Thyroid gland (tissue), 4 donors: Measurements from ENCODE around the gene C10orf67. TPM values are rescaled to one million over a fixed set of nuclear protein-coding genes. Genes with fewer than 3 reads are reported as not detected.

Source experiments
- DNase-seq, 2 donors: peaks; one replicate each; pipeline ENCODE4 v3.0.0-alpha.2; 2019
- H3K27ac ChIP-seq, 3 donors: fragments of 200-600 bp; sonication (generic); 1 replicate in 2 of 3; 2 replicates in 1 of 3; pipeline ENCODE4 v1.5.1; 2016 to 2019; ENCODE audit warnings: mild to moderate bottlenecking in 1 of 3, moderate library complexity in 1 of 3
- H3K27me3 ChIP-seq: fragments of 200-600 bp; sonication (generic); one replicate; pipeline ENCODE4 v1.5.1; 2019
- H3K36me3 ChIP-seq, 2 donors: fragments of 200-600 bp; sonication (generic); one replicate each; pipeline ENCODE4 v1.5.1; 2016 to 2019
- H3K4me1 ChIP-seq, 2 donors: fragments of 200-600 bp; sonication (generic); one replicate each; pipeline ENCODE4 v1.5.1; 2017 to 2019
- H3K4me3 ChIP-seq, 3 donors: fragments of 200-600 bp; sonication (generic); replicated peaks in 1 of 3; 1 replicate in 2 of 3; 2 replicates in 1 of 3; pipeline ENCODE4 v1.5.1; 2016; ENCODE audit warnings: mild to moderate bottlenecking in 1 of 3
- H3K9me3 ChIP-seq: fragments of 200-600 bp; sonication (generic); one replicate; pipeline ENCODE4 v1.5.1; 2017
- CTCF ChIP-seq, 6 experiments: fragments of 200-600 bp in 3 of 6; fragments of 450-650 bp in 3 of 6; sonication (generic) in 3 of 6; IDR thresholded peaks; one replicate each; pipeline ENCODE4 v1.5.1; 2016 to 2019; ENCODE audit warnings: antibody characterized with exemption in 6 of 6, mild to moderate bottlenecking in 2 of 6, inconsistent platforms in 1 of 6, moderate library complexity in 1 of 6
- POLR2A ChIP-seq, 2 donors: fragments of 450-650 bp; IDR thresholded peaks; one replicate each; pipeline ENCODE4 v1.6.1; 2017; ENCODE audit warnings: antibody characterized with exemption in 2 of 2, mild to moderate bottlenecking in 2 of 2, moderate library complexity in 1 of 2
- WGBS, 2 donors: methylation state at CpG; one replicate each; pipeline ENCODE4 v1.1.5; 2017; 5-methylcytosine and 5-hydroxymethylcytosine counted together
- intact Hi-C: fragments of 100-400 bp; cut with DNase I; formaldehyde crosslinking; loops from one replicate; pipeline ENCODE4 v1.15.1; 2023
- total RNA-seq, 4 donors: library from RNA; depleted of rRNA; stranded (reverse); fragments of >200 nt; gene quantifications; one replicate each; pipeline ENCODE4 v1.2.3, GENCODE V29; 2016

C10orf67 gene
- total RNA-seq, 4 donors from 2014 or later, result 0.13 to 0.98 (median 0.54) TPM; not detected in 1

DNA sequence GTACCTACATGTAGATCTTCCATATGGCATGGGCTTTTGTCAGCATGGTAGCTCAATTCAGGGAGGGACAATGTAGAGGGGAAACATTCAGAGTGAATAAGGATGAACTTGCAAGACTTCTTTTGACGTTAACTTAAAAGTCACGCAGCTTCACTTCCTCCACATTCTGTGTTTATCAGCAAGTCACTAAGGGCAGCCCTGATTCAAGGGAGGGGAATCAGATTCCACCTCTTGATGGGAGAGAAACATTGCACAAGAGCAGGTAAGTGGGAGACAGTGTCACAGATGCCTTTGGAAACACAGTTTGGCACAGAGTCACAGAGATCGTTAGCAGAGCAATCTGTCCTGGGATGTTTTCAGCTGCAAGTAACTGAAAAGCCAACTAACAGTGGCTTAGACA lies 26.2 kb downstream of the C10orf67 start:
- intact Hi-C loops, result loop anchor here (5.0 to 10.0 kb wide), 2 partner anchors 204 to 386 kb away; no protein-coding TSS in a partner anchor
- no peaks in the 10 kb centered on the region for H3K36me3 ChIP-seq

GRCh38 chr10:23317416-23317815 lies 27.2 kb downstream of the C10orf67 start:
- no peak overlapping the region for H3K27ac ChIP-seq
- no peaks in the 10 kb centered on the region for H3K9me3 ChIP-seq
- 90 to 94% methylated on average over 3 of the region's 3 CpGs for WGBS, 2 donors
- H3K27me3 ChIP-seq, result no peaks in the 10 kb centered on the region
- no peak for TF ChIP-seq POLR2A (IDR thresholded peaks at IDR 0.05)
- DNase-seq, result no peak
- intact Hi-C loops, result loop anchor here (5.0 to 10.0 kb wide), 2 partner anchors 205 to 387 kb away; no protein-coding TSS in a partner anchor
- no peak overlapping the region for H3K4me3 ChIP-seq
- H3K4me1 ChIP-seq, result no peaks in the 10 kb centered on the region
- H3K36me3 ChIP-seq, result no peaks in the 10 kb centered on the region

More for the DNA sequence above, 26.2 kb downstream of the C10orf67 start:
- no peaks in the 10 kb centered on the region for H3K4me1 ChIP-seq
- H3K4me3 ChIP-seq, result no peak overlapping the region
- no peaks in the 10 kb centered on the region for H3K27me3 ChIP-seq
- no peaks in the 10 kb centered on the region for H3K9me3 ChIP-seq
- no peak for TF ChIP-seq CTCF (IDR thresholded peaks at IDR 0.05)
- TF ChIP-seq POLR2A (IDR thresholded peaks at IDR 0.05), result no peak
- H3K27ac ChIP-seq, result no peak overlapping the region
- WGBS, 2 donors, result 78 to 83% methylated on average over 3 of the region's 3 CpGs
- DNase-seq, result no peak

- 80 to 89% methylated on average over 6 of the region's 6 CpGs for WGBS, 2 donors
Measured at GRCh38 chr10:23316406-23316805, 28.2 kb downstream of the C10orf67 start.

DNA sequence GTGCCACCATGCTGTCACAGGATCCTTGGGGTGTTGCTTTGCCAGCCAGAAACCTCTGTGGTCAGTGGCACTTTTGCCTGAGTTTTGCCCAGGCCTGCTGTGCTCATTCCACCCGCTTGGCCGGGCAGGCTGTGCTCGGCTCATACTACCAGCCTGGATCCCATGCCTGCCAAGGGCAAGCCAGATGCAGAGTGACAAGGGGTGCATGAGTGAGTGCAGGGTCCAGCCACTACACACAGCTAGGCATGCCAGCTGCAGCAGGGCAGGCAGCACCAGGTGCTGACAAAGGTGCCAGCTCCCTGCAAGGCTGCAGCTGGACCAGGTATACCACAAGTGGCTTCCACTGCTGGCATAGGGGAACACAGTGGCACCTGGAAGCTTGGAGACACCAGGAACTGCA lies 28.6 kb downstream of the C10orf67 start:
- H3K4me1 ChIP-seq, result peaks cover 4% of the 10 kb centered on the region in 2 donors
- 100% methylated on average over 2 to 3 of the region's 3 CpGs for WGBS, 2 donors
- DNase-seq, result no peak
- H3K27me3 ChIP-seq, result no peaks in the 10 kb centered on the region
- H3K27ac ChIP-seq, result no peak overlapping the region
- TF ChIP-seq CTCF (IDR thresholded peaks at IDR 0.05) (no peak), POLR2A (IDR thresholded peaks at IDR 0.05) (no peak)
- H3K4me3 ChIP-seq, result no peak overlapping the region
- no peaks in the 10 kb centered on the region for H3K36me3 ChIP-seq
- intact Hi-C loops, result loop anchor here (5.0 to 10.0 kb wide), 2 partner anchors 206 to 389 kb away; no protein-coding TSS in a partner anchor
- no peaks in the 10 kb centered on the region for H3K9me3 ChIP-seq

More at GRCh38 chr10:23316406-23316805, 28.2 kb downstream of the C10orf67 start:
- Histone ChIP-seq H3K4me1 (peaks cover 0 to under 1% of the 10 kb centered on the region in 2 donors), H3K36me3 (no peaks in the 10 kb centered on the region), H3K4me3 (no peak overlapping the region), H3K9me3 (no peaks in the 10 kb centered on the region), H3K27ac (no peak overlapping the region), H3K27me3 (no peaks in the 10 kb centered on the region)
- DNase-seq, result no peak
- intact Hi-C loops, result loop anchor here (5.0 to 10.0 kb wide), 2 partner anchors 206 to 388 kb away; no protein-coding TSS in a partner anchor
- TF ChIP-seq CTCF (IDR thresholded peaks at IDR 0.05) (no peak), POLR2A (IDR thresholded peaks at IDR 0.05) (no peak)

DNA sequence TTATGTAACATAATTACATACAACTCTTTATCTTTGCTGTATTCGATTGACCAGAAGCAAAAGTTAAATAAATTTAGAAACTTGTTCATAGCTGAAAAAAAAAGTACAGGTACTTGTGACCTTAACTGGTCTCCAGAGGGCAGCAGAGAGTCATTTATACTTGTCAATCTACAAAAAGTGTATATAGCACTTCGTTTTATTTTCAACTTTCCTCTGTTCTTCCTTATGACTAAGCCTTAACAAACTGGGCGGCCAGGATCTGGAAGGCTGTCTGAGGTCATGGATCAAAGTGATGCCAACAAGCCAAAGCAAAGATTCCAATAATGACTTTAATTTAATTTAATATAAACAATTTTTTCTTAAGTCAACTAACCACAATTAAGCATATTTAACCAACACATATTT lies 29.8 kb downstream of the C10orf67 start:
- no peaks in the 10 kb centered on the region for H3K27me3 ChIP-seq
- DNase-seq, result peak; percentile 41 to 55
- TF ChIP-seq POLR2A (IDR thresholded peaks at IDR 0.05), result no peak
- peak; percentile 17 to 78 (median 56) for TF ChIP-seq CTCF (IDR thresholded peaks at IDR 0.05)
- no peaks in the 10 kb centered on the region for H3K36me3 ChIP-seq
- no peak overlapping the region for H3K4me3 ChIP-seq
- no peaks in the 10 kb centered on the region for H3K9me3 ChIP-seq
- H3K4me1 ChIP-seq, result peaks cover 12 to 16% of the 10 kb centered on the region in 2 donors
- intact Hi-C loops, result loop anchor here (5.0 to 10.0 kb wide), 2 partner anchors 207 to 390 kb away; no protein-coding TSS in a partner anchor
- 1 to 5% methylated on average over 3 of the region's 3 CpGs for WGBS, 2 donors
- no peak overlapping the region for H3K27ac ChIP-seq
